ENCODE data around the gene RP9.
A peak's percentile ranks its signal among the peaks of the same experiment; 100 is the strongest.

RP9 gene

DNA sequence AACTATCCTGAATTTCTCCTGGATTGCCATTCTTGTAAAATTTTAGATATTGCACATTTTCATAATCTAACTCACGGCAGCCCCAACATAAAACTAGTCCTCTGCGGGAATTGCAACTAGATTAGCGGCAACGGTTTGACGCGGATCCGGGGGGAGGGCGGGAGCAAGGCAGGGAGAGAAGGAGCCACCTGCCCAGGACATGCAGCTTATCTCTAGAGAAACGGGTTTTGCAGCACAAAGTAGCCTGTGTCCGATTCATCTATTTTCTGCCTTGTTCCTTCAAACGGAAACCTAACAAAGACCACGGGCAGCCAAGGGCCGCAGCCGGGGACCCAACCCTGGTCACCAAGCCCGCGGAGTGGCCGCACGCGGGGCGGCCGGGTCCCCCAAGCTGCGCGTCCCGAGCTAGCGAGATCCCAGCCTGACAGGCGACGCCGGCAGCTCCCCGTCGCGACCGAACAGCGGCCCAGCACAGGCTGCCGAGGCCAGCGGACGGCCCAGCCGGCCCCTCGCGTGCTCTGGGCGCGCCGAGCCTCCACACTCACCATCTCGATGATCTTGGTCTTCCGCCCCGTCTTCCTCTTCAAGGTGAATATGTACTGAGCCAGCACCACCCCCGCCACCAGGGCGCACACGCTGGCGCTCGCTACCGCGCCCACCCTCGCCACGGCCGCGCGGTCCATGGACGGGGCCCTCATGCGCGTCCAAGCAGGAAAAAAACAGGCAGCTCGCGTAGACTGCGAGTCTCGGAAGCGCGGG lies 47.0 kb downstream of the RP9 start, which contains the start of gene NT5C3A:
Gene NT5C3A, minus strand, starts transcription at position 754 of the 759 bp plus-strand sequence. Its CDS starts 71 bp downstream, at position 683.
- FAIRE-seq: no peak

DNA sequence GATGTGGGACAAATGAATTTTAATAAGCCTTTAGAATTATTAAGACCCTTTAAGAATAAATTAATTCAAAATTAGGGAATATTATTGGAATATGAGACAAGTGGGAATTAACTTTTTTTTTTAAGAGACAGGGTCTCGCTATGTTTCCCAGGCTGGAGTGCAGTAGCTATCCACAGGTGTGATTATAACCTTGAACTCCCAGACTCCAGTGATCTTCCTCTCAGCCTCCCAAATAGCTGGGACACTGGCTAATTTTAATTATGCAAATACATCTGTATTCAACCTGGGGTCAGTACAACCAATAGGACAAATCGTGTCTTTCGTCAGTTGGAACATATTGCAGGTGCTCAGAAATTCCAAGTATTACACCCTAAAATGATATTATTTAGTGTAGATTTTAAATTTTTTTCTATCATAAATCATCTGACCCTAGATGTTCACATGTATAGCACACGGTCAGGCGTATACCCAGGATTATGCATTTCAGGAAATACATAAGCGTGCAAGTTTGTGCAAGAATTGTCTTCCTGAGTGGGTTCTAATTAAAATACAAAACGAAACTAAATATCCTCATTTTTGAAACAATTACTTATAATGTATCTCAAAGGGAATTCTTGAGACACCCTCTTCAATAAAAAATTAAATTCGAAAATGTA lies 47.8 kb downstream of the RP9 start:
- no peak for FAIRE-seq

DNA sequence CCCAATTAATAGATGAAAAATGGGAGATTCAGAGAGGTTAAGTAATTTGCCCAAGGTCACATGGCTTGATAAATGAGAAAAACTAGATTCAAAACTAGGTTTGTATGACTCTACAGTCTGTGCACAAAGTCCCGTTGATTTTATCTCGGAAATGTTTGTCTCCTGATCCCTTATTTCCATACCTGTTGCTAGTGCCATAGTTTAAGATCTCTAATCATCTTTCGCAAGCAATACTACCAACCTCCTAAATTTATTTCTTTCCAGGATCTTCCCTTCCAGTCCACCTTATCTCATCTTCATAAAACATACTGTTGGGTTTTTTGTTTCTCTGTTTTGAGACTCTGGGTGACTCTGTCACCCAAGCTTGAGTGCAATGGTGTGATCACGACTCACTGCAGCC lies 49.6 kb downstream of the RP9 start:
- no peak for FAIRE-seq

DNA sequence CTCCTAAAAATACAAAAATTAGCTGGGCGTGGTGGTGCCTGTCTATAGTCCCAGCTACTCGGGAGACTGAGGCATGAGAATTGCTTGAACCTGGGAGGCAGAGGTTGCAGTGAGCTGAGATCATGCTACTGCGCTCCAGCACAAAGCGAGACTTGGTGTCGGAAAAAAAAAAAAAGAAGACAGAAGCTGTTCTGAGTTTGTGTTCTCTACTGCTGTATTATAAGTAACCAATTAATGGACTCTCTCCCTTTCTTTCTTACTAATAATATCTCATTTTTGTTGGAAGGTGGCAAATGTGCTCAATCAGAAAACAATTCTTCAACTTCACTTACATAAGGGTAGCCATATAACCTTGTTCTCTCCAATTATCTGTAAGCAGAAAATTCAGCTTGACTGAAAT lies 54.0 kb downstream of the RP9 start:
- no peak for FAIRE-seq

DNA sequence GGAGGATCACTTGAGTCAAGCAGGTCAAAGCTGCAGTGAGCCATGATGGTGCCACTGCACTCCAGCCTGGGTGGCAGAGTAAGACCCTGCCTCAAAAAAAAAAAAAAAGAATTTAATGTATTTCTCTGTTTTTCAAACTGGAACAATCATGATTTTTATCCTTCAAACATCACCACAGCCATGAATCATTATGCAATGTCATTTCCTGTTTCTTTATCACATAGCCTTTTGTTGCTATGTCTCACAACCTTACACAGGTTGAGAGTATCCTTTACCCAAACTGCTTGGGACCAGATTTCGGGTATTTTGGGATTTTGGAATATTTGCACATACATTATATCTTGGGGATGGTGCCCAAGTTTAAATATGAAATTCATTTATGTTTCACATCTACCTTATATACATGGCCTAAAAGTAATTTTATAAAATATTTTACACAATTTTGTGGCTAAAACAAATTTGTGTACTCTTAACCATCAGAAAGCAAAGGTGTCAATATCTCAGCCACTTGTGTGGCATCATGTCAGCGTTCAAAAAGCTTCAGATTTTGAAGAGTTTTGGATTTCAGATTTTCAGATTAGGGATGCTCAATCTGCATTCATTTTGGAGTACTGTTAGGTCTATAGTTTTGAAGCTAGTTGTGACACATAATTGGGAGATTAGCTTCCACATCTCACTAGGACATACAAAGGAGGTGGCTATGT lies 54.8 kb downstream of the RP9 start:
- FAIRE-seq: no peak

DNA sequence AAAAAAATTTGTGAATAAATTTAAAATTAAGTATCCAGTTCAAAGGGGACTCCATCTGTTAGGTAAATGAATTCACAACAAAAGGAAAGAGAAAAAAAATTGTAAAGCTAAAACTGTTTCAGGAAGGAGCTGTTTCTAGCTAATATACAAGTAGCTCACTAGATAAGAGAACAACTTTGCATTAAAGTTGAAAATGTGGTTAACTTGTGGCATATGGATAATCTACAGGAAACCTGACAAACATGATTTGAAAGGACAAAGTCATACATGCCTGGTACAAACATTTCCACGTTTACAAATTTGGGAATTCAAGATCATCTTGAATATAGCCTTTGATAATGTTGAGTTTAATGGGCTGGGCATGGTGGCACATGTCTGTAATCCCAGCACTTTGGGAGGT lies 55.5 kb downstream of the RP9 start:
- no peak for FAIRE-seq

DNA sequence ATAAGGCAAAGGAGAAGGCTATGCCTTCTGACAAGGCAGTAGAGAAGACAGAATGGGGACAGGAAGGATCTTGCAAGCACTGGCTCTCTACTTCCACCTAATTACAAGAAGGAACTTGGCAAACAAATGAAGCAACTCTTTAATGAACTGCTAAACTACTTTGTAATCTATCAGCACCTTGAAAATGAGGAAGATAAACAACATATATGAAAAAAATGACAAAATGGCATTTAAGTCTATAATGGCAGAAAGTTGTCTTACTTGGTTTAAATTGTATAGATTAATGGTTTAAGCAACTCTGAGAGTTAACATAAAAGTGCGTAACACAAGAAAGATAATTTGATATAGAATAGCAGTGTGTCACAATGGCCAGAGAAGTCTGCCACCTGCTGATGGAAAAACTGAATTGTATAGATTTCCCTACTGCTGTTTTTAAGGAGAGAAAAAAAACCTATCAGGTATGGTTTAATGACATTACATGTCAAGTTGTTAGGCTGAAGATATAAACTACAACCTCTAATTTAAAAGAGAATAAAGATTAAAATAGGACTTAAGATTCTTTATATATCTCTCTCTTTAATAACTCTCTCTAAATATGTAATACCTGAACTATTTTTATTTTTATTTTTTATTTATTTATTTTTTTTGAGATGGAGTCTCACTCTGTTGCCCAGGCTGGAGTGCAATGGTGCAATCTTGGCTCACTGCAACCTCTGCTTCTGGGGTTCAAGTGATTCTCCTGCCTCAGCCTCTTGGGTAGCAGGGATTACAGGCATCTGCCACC lies 58.5 kb downstream of the RP9 start:
- FAIRE-seq: peak; percentile 51

DNA sequence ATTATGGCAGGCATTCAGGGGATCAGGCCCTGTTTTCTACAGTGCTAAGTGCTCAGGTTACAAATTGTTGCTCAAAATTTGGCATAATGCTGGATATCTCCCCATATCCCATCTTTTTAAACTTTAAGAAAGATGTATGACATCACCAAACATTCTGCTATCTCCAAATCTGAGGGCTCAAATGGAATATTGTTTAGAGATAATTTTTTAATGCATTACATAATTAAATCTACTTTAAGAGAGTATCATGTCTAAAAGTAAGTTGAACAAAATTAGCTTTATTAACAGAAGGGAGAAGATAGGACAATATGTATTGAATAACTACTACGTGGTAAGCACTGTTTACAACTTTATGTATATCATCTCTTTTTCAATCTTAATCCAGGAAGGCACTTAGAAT lies 60.5 kb downstream of the RP9 start:
- no peak for FAIRE-seq

DNA sequence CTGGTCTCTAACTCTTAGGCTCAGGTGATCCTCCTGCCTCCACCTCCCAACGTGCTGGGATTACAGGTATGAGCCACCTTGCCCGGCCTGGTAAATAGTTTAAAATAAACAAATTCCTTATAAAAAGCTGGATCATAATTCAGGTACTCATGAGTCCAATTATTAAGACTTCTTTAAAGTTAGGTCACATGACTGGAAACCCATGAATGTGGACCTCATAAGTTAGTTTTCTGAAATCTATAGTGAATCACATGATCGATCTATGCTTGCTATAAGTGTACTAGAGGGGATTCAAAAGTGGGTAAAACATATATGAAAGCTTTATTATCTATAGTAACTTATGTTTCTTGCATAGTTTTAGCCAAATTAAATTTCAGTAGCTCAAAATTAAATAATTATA lies 60.9 kb downstream of the RP9 start:
- no peak for FAIRE-seq

DNA sequence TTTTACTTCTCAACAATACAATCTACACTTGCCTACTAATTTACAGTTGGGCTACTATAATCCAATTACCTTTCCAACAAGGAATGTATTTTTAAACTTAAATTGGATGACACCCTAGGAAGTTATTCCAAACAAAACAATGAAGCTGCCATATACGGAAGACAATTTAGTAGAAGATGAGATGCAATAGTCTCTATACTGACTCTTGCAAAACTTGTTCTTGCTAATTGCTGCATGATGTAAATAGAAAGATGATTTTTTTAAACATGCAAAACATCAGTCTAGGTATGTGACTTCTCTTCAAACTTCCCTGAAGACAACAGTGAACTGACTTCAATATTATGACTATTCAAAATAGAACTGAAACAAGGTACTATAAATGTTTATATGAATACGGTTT lies 64.2 kb downstream of the RP9 start:
- FAIRE-seq: peak; percentile 82

All from colon (tissue), 2 donors.